HUES6 (cell line): ENCODE data around the gene EPB41L4A.

Experiments used
- H3K27ac ChIP-seq: 2 replicates; pipeline ENCODE4 v1.7.0; 2013; ENCODE audit warnings: low read depth, mild to moderate bottlenecking, low read length, inconsistent platforms
- H3K27me3 ChIP-seq: 2 replicates; pipeline ENCODE4 v1.6.1; 2013; ENCODE audit warnings: low read length; ENCODE audit not compliant: control insufficient read depth, insufficient read depth
- H3K36me3 ChIP-seq: 2 replicates; pipeline ENCODE4 v1.6.1; 2013; ENCODE audit warnings: low read length; ENCODE audit not compliant: control insufficient read depth, insufficient read depth
- H3K4me1 ChIP-seq: 2 replicates; pipeline ENCODE4 v1.6.1; 2013; ENCODE audit warnings: low read length; ENCODE audit not compliant: control insufficient read depth, insufficient read depth
- H3K4me3 ChIP-seq: 2 replicates; pipeline ENCODE4 v1.5.1; 2013; ENCODE audit warnings: low read depth, low read length
- H3K9ac ChIP-seq: one replicate; pipeline ENCODE4 v1.6.1; 2013; ENCODE audit warnings: mild to moderate bottlenecking, low read length
- H3K9me3 ChIP-seq: 2 replicates; pipeline ENCODE4 v1.6.1; 2013; ENCODE audit warnings: low read depth, low read length; ENCODE audit not compliant: control insufficient read depth, insufficient read depth

EPB41L4A gene

DNA sequence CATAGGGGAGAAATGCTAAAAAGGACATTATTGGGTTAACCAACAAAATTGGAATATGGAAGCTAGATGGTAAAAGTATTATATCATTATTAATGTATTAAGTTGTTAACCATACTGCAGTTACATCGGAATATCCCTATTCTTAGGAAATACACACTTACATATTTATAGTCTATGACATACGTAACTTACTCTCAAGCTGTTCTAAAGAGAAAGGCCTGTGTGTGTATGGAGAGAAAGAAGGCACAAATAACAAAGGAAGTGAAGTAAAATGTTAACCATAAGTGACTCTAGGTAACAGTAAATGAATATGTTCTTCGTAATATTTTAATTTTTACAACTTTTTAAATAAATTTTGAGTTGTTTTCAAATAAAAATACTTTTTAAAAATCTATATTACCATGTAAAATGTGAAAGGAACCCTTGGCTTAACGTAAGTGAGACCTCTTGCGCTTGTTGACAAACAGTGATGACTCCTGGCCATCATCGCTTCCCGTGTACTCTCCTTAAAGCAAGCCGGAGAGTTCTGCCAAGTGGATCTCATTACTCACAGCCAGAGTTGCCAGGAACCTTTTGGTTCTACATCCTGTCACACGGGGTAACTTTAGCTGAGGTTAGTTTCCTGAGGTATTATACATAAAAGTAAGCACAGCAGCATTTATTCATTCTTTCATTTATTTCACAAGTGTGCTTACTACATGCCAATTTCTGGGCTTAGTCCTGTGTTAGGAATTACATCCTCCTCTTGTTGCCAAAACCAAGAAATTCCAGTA is 165.4 kb downstream of the EPB41L4A start:
- Histone ChIP-seq H3K27me3 (no peaks in the 10 kb centered on the region), H3K27ac (no peak overlapping the region), H3K4me1 (peaks cover 8% of the 10 kb centered on the region; the same call in 1 of the 2 replicates), H3K9ac (no peak overlapping the region), H3K36me3 (no peaks in the 10 kb centered on the region), H3K9me3 (no peaks in the 10 kb centered on the region), H3K4me3 (no peak overlapping the region)

DNA sequence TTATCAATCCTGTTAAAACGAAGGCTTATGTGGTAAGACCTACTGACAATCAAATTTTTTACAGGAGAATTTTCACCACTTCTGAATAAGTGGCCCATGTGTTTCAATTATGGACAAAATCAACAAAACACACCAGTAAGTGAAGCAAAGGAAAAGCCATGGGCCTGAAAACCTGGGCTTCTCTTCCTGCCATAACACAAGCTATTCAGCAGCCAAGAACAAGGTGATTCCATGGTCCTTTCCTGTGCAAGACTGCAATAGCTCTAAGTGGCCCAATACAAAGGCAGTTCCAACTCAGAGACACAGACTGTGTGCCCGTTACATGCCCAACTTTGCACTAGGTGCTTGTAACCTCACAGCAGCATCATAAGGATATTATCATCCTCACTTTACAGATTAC is 168.5 kb downstream of the EPB41L4A start:
- Histone ChIP-seq H3K27me3 (no peaks in the 10 kb centered on the region), H3K9me3 (no peaks in the 10 kb centered on the region), H3K4me1 (no peaks in the 10 kb centered on the region), H3K9ac (no peak overlapping the region), H3K27ac (no peak overlapping the region), H3K36me3 (no peaks in the 10 kb centered on the region), H3K4me3 (no peak overlapping the region)

DNA sequence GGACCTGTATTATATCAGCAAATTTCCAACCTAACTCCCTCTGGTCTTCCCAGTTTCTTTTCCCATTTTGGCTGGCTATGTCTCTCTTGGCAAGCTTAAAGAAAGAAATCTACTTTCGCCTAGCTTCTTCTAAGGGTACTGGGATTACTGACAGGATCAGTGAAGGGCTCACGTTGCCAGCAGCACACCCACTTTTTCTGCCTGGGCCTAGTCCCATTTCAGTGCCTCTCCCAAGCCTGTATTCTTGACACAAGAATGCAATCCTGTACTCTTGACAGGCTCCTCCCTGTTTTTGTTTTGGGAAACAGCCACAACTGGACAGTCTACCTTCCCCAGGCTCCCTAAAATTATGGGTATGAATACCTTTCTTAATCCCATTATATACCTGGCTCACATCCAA is 170.5 kb downstream of the EPB41L4A start:
- Histone ChIP-seq H3K4me3 (no peak overlapping the region), H3K36me3 (no peaks in the 10 kb centered on the region), H3K27ac (no peak overlapping the region), H3K27me3 (no peaks in the 10 kb centered on the region), H3K4me1 (no peaks in the 10 kb centered on the region), H3K9me3 (no peaks in the 10 kb centered on the region), H3K9ac (no peak overlapping the region)

DNA sequence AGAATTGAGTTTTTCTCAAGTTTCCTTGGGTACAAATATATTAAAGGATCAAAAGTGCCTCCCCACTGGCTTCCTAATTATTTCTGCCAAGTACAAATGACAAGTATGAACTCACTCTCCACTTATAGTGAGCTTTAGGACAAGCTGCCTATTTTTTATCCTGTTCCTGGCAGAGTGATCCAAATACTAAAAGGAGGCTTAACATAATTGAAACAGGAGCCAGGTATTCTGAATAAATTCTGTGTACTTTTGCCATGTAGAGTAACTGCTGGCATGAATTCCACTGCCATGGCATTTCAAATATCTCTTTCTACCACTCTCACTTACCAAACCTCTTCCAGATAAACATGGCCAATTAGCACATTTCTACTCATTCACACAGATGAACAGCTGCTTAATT is 171.1 kb downstream of the EPB41L4A start:
- Histone ChIP-seq H3K9ac (no peak overlapping the region), H3K4me3 (no peak overlapping the region), H3K4me1 (no peaks in the 10 kb centered on the region), H3K9me3 (no peaks in the 10 kb centered on the region), H3K27ac (no peak overlapping the region), H3K27me3 (no peaks in the 10 kb centered on the region), H3K36me3 (no peaks in the 10 kb centered on the region)

DNA sequence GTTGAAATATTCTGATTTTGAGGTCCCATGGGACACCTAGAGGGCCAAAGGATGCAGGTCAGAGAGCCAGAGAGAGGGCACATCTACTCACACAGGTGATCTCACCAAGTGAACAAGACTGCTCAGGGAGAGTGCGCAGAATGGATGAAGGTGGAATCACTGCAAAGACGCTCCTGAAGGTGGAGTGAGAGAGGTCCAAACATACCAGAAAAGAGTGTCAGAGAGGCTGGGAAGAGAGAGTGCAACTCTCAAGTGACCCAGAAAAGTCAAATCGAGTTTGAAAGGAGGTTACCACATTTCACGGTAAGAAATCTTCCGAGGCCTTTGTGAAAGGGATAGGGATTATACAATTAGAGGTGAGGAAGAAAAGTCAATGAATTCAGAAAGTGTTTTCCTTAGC is 173.4 kb downstream of the EPB41L4A start:
- no peak overlapping the region for H3K27ac ChIP-seq
- H3K27me3 ChIP-seq: no peaks in the 10 kb centered on the region
- H3K4me3 ChIP-seq: no peak overlapping the region
- H3K36me3 ChIP-seq: no peaks in the 10 kb centered on the region
- no peaks in the 10 kb centered on the region for H3K4me1 ChIP-seq
- H3K9ac ChIP-seq: no peak overlapping the region
- no peaks in the 10 kb centered on the region for H3K9me3 ChIP-seq

DNA sequence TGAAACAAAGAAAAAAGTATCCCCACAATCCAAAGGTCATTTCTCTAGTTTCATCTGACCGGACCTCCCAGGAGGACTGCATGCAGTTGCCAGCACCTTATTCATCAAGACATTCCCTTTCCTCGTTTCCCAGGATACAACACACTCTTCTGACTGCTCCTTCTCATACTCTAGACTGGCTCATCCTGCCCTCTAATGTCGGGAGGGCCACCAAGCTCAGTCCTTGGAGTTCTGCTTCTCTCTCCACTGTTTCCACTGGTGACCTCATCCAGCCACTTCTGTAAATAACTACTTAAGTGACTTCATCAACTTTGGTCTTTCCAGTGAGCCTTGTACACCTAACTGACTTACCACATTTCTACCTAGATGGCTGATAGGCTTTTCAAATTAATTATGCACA is 179.1 kb downstream of the EPB41L4A start:
- Histone ChIP-seq H3K9ac (no peak overlapping the region), H3K4me3 (no peak overlapping the region), H3K27ac (no peak overlapping the region), H3K36me3 (no peaks in the 10 kb centered on the region), H3K9me3 (no peaks in the 10 kb centered on the region), H3K27me3 (no peaks in the 10 kb centered on the region), H3K4me1 (peaks cover 6% of the 10 kb centered on the region)

DNA sequence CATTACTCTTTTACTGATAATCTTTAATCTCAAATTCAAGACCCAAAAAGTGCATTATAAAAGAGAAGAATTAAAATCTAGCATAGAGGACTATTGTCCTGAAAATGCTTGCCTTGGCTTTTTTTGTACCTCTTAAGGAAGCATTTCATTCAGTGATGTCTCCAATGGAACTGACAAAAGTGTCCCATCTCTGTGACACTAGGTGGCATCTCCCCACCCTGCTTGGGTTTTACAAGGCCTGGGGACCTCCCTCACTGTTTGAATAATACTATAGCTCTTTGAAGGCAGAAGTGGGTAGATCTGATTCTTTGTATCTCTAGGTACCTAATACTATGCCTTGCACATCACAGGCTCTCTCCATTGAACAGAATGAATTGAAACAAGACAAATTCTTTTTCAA is 180.6 kb downstream of the EPB41L4A start:
- no peaks in the 10 kb centered on the region for H3K36me3 ChIP-seq
- peaks cover 9% of the 10 kb centered on the region for H3K4me1 ChIP-seq
- no peaks in the 10 kb centered on the region for H3K27me3 ChIP-seq
- no peak overlapping the region for H3K9ac ChIP-seq
- no peak overlapping the region for H3K4me3 ChIP-seq
- no peaks in the 10 kb centered on the region for H3K9me3 ChIP-seq
- no peak overlapping the region for H3K27ac ChIP-seq

DNA sequence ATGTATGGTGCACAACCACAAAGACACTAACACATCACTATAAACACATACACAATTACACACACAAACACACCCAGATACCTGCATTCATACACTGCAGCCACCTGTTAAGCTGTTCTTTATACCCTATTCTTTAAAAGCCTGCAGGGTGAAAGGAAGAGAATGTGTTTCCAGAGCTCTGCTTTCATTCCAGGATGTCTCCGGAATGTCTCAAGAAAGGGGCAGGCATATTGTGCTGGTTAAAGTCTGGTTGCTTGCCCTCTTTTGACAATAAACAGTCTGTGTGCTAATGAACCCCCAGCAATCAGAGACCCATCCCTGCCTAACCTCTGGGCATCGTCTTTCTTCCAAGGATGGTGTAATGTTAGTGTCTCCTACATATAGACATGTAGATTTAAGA is 181.6 kb downstream of the EPB41L4A start:
- Histone ChIP-seq H3K27ac (no peak overlapping the region), H3K36me3 (no peaks in the 10 kb centered on the region), H3K4me1 (peaks cover 9% of the 10 kb centered on the region), H3K4me3 (no peak overlapping the region), H3K9ac (no peak overlapping the region), H3K9me3 (no peaks in the 10 kb centered on the region), H3K27me3 (no peaks in the 10 kb centered on the region)

DNA sequence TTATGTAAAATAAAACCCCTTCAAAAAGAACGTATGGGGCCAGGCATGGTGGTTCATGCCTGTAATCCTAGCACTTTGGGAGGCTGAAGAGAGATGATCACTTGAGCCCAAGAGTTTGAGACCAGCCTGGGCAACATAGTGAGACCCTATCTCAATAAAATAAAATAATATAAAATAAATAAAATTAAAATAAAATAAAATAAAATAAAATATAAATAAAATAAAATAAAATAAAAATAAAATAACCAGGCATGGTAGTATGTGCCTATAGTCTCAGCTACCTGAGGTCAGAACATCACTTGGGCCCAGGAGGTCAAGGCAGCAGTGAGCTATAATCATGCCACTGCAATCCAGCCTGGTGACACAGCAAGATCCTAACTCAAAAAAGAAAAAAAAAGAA is 185.1 kb downstream of the EPB41L4A start:
- peaks cover 9% of the 10 kb centered on the region for H3K4me1 ChIP-seq
- no peak overlapping the region for H3K27ac ChIP-seq
- H3K36me3 ChIP-seq: no peaks in the 10 kb centered on the region
- no peaks in the 10 kb centered on the region for H3K9me3 ChIP-seq
- no peak overlapping the region for H3K9ac ChIP-seq
- H3K27me3 ChIP-seq: no peaks in the 10 kb centered on the region
- H3K4me3 ChIP-seq: no peak overlapping the region

DNA sequence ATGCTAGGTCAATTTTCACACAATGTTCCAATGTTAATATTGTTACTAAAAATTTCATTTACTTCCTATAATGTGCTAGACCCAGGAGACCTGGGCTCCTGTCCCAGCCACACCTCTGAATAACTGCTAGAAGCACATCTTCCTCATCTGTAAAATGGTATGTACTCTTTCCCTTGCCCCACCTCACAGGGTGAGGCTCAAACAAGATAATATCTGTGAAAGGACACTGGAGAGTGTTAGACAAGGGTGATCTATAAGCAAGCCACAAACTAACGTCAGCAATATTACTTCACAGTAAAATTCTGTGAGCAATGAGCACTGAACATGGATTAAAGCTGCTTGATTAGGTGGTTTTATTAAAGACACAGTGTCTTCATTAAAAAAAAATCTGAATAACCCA is 186.4 kb downstream of the EPB41L4A start:
- no peaks in the 10 kb centered on the region for H3K27me3 ChIP-seq
- no peaks in the 10 kb centered on the region for H3K9me3 ChIP-seq
- H3K9ac ChIP-seq: no peak overlapping the region
- no peak overlapping the region for H3K27ac ChIP-seq
- H3K36me3 ChIP-seq: no peaks in the 10 kb centered on the region
- peaks cover 12% of the 10 kb centered on the region for H3K4me1 ChIP-seq
- H3K4me3 ChIP-seq: no peak overlapping the region

DNA sequence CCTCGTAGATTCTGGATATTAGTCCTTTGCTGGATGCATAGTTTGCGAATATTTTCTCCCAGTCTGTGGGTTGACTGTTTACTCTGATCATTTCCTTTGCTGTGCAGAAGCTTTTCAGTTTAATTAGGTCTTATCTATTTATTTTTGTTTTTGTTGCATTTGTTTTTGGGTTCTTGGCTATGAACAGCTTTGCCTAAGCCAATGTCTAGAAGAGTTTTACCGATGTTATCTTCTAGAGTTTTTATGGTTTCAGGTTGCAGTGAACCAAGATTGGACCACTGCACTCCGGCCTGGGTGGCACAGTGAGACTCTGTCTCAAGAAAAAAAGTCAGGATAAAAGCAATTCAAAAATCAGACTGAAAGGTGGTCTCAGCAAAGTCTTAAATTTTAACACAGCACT is 188.5 kb downstream of the EPB41L4A start:
- H3K4me1 ChIP-seq: peaks cover 14% of the 10 kb centered on the region; the same call in 1 of the 2 replicates
- H3K9ac ChIP-seq: no peak overlapping the region
- no peaks in the 10 kb centered on the region for H3K36me3 ChIP-seq
- H3K4me3 ChIP-seq: no peak overlapping the region
- no peaks in the 10 kb centered on the region for H3K9me3 ChIP-seq
- H3K27me3 ChIP-seq: no peaks in the 10 kb centered on the region
- H3K27ac ChIP-seq: no peak overlapping the region
